IPS DF 4.7 (cell line): Measurements from ENCODE around the gene GRID1.

ENCODE experiments used
- DNase-seq: peaks from one replicate; pipeline ENCODE4 v3.0.0-alpha.2; 2013; ENCODE audit warnings: low spot score; ENCODE audit errors: extremely low read depth

GRID1 gene

GRCh38 chr10:86354761-86355540, 11.6 kb downstream of the GRID1 start:
- DNase-seq: no peak

GRCh38 chr10:86353506-86354485, 12.8 kb downstream of the GRID1 start:
- no peak for DNase-seq

- no peak for DNase-seq
Measured at GRCh38 chr10:86350897-86351296, 15.7 kb downstream of the GRID1 start.

DNA sequence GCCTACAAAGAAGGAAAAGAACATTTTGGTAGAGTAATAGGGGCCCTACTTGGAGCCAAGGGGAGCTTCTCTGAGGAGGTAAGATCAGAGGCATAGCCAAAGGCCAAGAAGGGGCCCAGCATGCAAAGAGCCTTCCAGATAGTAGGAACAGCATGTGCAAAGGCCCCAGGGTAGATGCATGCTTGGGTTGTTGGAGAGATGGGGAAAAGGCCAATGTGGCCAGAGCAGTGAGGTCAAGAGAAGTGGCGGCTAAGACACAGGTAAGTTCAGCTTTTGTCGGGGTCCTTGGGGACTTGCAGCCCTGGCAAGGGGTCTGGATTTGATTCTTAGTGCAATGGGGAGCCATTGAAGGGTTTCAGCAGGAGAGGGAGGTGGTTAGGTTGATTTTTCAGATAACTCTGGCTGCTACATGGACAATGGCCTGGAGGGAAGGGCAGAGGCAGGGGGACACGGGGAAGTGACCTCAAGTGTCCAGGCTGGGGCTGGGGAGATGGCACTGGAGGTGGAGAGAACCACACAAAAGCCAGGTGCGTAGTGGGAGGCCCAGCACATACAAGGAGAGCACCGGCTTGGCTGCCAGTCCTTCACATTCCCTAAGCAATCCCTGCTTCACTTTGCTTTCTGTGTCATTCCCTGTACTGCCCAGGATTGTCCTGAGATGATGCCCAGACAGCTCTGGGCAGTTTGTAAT, 16.5 kb downstream of the GRID1 start:
- no peak for DNase-seq

DNA sequence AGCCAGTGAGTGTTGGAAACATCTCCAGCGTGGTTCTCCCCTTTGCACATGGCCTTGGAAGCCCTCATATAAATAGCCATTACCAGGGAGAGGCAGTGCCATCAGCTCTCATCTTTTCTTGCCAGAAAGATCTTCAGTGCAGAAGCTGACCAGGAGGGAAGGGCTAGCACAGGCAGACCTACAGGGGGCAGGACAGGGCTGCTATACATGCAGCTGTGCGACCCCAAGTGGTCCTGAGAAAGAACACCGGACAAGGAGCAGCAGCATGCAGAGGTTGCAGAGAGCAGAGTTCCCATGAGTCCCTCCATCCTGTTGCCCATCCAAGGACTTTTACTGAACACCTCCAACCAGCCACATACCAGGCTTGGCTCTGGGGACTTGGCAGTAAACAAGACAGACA, 17.1 kb downstream of the GRID1 start:
- DNase-seq: peak; percentile 62

- DNase-seq: no peak
Measured at GRCh38 chr10:86348321-86349210, 18.0 kb downstream of the GRID1 start.

- DNase-seq: no peak
Measured at GRCh38 chr10:86347856-86348255, 18.7 kb downstream of the GRID1 start.

DNA sequence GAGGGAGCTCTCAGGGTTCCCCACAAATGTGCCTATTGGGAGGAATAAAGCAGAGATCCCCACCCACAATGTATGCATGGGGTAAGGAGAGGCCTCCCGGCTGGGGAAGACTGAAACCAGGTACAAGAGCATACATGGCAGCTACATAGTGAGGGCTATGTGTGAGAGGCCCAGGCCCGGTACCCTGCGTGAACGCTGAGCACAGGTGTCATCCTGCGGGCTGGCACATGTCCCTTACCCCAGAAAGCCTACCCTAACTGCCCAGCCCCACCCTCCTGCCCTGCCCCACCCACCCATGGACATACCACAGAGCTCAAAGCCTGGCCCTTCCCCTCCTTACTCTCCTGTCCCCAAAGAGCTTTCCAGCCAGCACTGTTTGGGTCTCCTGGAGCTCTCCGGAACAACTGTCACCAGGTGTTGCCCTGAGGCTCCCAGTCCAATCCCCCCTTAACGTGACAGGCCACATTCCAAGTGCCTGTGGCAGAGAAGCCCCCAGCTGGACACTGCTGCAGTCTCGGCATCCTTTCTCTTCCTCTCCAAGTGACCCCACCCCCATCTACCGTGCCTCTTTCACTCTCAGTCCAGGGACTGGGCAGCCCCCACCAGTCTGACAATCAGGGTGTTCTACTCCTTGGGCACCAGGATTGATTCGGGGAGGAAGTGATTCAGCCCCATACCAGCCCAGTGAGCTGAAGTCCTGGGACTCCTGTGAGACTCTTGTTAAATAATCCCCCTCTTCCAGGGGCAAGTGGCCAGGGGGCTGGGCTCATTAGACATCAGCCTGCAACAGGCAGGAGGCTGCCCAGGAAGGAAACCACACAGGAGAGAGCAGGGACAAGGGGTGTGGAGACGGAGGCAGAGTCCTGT, 19.6 kb downstream of the GRID1 start:
- no peak for DNase-seq

DNA sequence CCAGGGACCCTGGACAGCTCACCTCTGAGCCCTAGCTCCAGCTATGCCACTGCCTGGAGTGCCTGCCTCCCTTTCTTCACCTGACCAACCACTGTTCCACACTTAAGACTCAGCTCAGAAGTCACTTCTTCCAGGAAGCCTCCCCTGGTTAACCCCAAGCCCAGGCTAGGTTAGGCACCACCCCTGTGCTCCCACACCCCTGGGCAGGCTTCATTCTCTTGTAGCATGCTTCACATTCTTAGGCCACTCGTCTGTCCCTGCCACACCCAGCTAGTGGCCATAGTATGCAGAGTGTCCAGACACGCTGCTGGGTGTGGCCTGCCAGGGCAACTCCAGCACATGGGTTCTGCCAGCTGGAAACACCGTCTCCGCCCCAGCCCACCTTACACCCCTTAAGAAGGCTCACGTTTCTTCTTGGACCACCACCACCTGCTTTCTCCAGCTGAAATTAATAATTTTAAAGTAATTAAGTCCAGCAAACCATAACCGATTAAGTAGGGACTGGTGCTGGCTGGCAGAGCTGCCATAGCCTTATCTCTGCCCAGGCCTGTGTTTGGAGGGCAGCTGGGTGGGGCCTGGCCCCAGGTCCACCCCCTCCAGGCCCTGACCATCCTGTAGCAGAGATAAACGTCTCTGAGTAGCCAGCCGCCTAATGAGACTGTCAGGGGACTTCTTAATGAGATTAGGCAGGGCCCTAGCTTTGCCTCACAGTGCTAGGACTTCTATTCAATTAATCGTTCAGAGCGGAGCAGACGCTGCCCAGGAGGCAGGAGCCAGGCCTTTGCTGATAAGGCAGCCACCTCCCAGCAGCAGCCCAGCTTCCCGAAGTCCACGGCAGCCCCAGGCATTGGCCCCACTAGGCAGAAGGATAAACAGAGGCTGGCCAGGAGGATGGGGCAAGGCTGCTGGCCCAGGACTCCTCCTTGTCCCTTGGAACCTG, 20.5 kb downstream of the GRID1 start:
- no peak for DNase-seq

DNA sequence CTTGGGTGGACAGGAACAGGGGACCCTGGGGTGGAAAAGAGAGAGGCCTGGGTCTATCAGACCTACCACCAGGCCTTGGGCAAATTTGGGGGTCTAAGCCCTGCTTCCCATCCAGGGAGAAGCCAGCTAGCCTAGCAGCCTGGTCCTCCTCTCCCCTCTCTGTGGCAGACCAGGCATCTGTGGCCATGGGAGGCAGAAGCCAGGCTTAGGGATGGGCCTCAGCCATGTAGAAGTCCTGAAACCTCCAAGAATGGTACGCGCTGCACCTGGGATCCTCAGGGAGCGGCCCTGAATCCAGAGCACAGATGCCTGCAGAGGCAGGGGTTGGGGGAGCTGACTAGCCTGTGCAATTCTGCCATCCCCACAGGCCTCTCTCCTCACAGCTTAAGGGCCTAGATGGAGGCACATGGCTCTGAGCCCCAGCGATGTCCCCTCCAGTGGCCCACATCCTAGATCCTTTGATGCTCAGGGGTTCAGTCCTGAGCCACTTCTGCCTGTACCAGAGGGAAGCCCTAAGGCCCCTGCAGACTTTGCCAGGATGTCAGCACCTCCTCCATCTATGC, 21.2 kb downstream of the GRID1 start:
- DNase-seq: no peak

- no peak for DNase-seq
Measured at GRCh38 chr10:86344714-86345161, 21.9 kb downstream of the GRID1 start.

DNA sequence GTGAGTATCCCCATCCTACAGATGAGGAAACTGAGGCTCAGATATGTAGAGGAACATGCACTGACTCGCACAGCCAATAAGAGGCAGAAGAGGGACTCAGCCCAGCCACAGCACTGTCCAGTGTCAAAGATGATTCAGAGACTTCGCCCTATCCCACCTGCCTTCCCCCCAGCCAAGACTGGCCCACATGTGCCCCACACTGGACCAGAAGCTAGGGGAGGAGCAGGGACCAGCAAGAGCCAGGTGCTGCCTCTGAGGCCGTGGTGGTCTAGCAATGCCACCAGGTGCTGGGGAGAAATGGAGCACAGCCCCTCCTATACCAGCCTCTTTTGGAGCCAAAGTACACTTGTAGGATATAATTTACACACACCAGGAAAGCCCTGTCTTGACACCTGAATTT, 22.3 kb downstream of the GRID1 start:
- DNase-seq: no peak

DNA sequence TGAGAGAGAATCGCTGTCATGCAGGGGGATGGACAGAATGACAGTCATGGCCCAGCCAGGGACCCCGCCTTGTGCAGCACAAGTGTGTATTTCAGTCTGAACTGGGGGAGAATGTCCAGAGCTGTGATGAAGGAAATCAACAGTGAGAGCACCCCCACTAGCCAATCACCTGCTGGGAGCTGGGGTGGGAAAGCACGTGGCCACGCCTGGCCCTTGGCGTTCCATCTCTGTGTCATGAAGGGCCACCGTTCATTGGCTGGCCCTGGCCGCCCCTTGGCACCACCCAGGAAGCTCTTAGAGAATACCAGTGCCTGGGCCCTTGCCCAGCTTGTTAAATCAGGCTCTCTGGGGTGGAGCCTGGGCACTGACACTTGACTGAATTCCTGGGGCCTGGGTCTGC, 22.8 kb downstream of the GRID1 start:
- no peak for DNase-seq

GRCh38 chr10:86342111-86342863, 24.3 kb downstream of the GRID1 start:
- DNase-seq: no peak

DNA sequence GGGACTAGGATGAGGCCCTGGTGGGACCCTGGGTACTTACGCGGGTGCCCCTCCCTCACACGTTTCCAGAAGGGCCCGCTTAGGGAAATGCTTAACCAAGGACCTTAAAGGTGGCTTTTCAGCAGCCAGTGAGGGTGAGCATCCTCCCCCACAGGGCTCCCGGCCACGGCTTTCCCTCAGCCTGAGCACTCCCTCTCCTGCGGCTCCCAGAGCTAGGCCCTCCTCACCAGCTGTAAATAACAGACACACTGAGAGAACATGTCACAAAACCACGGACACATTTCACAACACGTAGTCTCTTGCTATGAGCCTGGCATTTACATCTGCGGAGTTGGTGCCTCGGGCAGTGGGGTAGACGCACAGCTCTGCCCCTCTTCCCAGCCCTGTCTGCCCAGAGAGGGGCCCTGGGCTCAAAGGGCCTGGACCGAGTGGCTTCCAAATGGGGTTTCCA, 25.2 kb downstream of the GRID1 start:
- no peak for DNase-seq

DNA sequence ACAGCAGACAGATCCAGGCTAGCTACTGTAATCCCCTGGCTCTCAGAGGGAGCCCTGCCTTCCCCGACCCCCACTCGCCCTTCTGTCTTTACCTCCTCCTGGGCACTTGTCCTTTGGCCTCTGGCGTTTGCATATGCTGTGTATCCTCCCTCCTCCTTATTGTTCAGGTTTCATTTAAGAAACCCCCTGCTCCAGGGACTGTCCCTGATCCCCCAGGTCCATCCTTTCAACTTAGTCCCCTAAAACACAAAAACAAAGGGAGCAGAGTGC, 25.7 kb downstream of the GRID1 start:
- no peak for DNase-seq

- DNase-seq: no peak
Measured at GRCh38 chr10:86340176-86340990, 26.2 kb downstream of the GRID1 start.
